CD4-positive, alpha-beta T cell treated with Interleukin-6 for 4 hours (primary cell): ENCODE results near the gene IFNA8.
"Not testable (repeated sequence)": the region's sequence is repeated elsewhere in the genome, so short reads cannot be mapped to it uniquely, and the experiment has no call there.

Experiments
- DNase-seq: peaks from one replicate; pipeline ENCODE4 v3.0.0-alpha.2; 2020; ENCODE audit warnings: mixed read lengths

IFNA8 gene

DNA sequence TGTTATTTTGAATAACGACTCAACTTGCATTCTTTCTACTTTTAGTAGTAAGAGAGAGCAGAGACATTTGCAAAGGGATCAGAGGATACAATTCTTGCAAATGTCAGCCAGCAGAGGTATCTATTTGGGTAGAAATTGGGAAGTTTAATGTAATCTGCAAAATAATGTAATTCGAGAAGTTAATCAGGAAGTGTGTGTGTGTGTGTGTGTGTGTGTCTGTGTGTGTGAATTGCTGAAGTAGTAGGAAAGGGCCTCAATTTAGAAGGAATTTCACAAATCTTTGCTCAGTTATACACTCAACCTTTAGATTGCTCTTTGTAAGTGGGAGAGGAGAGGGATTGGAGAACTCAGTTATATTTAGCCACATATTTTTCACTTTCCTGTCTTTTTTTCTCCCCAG lies 20.3 kb downstream of the IFNA8 start:
- no peak for DNase-seq

DNA sequence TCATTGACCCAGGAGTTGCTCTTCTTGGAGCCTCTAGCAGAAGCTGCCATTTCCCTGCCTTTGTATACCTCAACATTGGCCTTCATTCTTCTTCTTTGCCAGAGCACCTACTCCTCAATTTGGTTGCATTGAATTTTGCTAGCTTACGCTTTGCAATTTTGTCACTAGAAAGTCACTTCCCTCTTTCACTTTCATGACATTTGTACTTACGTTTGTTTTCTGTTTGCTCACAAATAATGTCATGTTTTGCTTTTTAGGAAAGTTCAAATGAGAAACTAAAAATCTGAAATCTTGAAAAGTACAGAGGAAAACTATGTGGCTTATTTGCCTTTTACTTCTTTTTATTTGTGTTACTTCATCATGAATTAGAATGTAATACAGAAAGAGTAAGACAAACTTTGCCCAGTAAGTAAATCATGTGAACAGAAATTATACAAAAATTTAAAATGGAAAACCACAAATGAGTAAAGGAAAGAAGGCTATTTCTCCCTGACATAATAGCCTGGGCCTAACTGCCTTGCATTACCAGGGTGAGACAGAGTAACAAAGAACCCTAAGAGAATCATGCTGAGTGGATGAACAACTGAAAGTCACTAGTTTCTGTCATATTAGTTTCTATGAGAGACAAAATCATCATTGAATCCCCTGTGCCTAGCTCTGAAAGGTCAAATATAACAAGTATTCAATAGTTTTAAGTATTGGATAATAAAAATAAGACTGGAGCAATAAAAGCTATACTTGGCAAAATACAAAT lies 23.9 kb downstream of the IFNA8 start:
- DNase-seq, result no peak

DNA sequence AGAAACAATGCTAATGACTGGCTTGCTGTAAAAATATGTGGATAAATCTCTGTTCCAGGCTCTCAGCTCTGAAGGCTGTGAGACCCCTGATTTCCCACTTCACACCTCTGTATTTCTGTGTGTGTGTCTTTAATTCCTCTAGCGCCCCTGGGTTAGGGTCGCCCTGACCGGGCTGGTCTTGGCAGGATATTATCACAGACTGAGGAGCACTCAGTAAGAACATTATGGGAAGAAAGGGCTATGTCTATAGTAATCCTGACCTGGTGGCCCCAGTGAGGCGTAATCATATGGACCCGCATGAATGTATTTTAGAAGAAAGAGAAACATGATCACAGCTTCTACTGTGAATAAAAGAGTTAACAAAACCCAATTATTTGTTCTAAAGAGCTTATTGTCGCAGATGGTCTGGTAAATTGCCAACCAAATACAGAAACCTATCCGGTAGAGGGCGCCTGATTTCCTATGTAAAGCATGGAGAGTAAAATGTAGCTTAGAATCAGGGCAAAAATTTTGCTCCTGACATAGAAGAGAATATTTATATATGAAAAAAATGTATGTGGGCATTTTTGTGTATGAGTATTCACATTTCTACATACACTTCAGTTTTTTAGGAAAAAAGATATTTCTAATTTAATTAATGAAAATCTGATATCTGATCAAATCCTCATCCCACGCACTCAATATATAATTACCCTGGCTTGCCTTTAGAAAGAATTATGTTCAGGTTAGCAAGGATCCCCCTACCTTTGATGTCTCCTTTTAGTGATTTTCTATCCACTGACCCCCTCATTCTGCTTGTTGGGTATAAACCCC lies 25.5 kb downstream of the IFNA8 start:
- peak; percentile 61 for DNase-seq

DNA sequence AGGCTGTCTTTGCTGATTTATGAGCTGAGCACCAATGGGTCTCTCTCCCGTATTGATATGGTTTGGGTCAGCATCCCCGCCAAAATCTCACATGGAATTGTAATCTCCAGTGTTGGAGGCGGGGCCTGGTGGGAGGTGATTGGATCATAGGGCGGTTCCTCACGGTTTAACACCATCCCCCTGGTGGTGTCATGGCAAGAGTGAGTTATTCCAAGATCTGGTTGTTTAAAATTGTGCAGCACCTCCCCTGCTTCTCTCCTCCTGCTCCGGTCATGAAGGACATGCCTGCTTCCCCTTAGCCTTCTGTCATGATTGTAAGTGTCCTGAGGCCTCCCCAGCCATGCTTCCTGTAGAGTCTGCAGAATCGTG lies 26.1 kb downstream of the IFNA8 start:
- DNase-seq, result not testable (repeated sequence)

DNA sequence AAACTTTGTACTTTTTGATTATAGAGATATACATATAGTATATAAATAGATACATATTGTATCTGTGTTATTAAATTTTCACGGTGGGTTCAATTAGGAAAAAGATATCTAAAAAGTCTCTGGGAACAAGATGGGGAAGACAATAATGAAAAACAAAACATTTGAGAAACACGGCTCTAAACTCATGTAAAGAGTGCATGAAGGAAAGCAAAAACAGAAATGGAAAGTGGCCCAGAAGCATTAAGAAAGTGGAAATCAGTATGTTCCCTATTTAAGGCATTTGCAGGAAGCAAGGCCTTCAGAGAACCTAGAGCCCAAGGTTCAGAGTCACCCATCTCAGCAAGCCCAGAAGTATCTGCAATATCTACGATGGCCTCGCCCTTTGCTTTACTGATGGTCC lies 31.2 kb downstream of the IFNA8 start, which contains the start of gene IFNA1:
IFNA1 (plus strand) TSS at position 301 of the 400 bp plus-strand sequence; CDS start at position 370, 69 bp downstream.
- no peak for DNase-seq

DNA sequence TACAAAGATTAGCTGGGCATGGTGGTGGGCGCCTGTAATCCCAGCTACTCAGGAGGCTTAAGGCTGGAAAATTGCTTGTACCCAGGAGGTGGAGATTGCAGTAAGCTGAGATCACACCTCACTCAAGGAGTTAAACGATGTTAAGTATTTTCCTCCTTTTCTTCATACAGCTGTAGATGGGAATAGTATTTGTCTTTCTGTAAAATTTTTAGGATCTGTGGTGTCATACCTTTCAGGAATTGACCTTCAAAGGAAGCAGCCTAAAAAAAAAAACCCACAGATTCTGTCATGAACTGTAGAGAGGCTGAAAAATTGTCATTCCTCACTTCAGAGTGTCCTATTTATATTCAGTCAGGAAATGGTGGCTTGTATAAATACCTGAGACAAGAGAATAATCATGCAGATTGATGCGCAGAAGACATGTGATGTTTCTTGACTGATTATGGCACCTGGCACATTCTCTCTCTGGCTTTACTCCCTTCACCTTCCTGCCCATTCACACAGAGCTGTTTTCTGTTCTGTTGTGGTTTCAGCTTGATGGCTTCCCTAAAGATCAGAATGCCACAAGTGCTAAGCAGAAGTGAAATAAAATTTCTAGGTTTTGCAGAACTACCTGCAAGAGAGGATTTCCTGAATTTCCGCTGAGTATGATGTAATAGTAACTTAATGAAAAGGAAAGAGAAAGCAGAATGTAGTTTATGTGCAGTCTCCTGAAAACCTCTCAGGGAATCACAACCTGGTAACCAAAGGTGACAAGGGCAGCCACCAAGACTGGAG lies 35.1 kb downstream of the IFNA8 start:
- peak; percentile 35 for DNase-seq

DNA sequence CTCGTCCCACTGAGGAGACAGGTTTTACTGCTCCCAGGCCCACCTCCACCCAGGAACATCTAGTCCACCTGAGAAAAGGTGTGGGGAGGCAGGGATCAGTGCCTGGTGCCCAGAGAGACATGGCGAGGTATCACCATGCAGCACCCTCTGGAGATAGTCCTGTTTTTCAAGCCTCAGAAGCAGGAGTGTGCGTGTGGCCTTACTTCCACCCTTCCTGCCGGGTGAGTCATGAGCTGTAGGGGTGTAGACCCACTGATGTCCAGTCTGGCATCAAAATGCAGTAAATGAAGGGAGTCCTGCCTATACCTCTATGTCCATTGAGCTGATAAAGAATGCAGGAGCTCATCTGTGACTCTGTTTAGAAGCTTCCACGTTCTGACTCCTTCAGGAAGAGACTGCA lies 40.4 kb downstream of the IFNA8 start:
- not testable (repeated sequence) for DNase-seq

DNA sequence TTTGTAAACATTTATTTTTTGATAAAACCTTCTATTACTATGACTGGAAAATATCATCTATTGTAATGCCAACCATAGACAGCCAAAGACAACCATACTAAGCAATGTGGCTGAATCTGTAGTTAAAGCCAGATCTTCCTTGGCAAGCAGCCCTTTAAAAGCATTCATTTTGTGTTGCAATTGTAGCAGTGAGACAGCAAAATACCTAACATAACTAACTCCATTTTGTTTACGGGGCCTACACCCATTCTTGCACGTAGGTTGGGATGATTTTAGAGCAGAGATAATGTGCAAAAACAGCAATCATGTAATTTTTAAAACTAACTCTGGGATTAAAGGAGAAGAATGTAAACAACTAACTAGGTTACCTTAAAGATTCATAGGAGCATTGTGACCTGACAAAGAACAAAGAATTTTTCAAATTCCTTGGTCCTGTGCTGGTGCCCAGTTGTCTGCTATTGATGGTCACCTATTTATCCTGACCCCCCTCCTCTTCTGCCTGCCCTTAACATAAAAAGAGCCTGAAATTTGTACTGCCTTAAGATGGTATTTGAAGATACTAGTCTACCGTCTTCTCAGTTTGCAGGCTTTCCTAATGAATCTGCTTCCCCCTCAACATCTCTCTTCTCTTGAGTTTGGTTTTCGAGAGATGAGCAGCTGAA lies 41.9 kb downstream of the IFNA8 start:
- DNase-seq, result no peak

DNA sequence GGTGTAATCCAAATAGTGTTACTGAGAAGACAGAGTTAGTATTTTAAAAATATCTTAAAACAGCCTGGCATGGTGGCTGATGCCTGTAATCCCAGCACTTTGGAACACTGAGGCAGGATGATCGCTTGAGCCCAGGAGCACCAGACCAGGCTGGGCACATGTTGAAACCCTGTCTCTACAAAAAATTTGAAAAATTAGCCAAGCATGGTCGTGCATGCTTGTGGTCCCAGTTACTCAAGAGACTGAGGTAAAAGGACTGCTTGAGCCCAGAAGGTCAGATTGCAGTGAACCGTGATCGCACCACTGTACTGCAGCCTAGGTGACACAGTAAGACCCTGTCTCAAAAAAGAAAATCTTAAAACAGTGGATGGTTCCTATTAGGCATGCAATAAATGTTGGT lies 43.8 kb downstream of the IFNA8 start:
- DNase-seq, result no peak

DNA sequence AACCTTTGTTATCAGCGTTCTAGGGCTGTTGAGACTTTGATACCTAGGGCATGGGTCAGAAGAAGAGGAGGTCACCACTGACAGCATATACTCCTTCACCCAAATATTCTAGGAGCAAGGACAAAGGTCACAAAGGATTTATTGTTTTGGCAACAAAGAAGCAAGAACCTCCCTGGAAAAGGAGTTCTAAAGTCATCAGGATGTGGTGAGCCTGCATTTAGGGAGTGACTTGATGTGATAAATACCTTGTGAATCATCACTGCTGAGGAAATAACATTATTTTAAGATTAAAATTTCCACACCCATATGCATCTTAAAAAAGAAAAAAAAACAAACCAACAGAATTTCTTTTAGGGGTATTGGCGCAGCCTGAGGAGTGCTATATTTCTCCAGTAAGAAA lies 45.2 kb downstream of the IFNA8 start:
- DNase-seq, result no peak

DNA sequence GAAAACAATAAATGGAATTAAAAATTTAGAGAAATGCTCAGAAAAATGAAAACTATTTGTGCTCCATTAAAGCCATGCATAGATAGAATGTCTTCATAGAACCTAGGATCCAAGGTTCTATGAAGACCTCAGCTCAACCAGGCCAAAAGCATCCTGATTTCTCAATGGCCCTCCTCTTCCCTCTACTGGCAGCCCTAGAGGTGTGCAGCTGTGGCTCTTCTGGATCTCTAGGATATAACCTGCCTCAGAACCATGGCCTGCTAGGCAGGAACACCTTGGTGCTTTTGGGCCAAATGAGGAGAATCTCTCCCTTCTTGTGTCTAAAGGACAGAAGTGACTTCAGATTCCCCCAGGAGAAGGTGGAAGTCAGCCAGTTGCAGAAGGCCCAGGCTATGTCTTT lies 46.4 kb downstream of the IFNA8 start:
- peak; percentile 38 for DNase-seq
